Measurements from ENCODE around the gene SUPT3H.

SUPT3H gene

GRCh38 chr6:44851176-44851575 is 526.6 kb downstream of the SUPT3H start:
- Histone ChIP-seq H3K4me3 (ENCODE audit: low read depth, low read length) (no peak overlapping the region), H3K4me1 (ENCODE audit: control insufficient read depth, insufficient read depth, low read length) (no peaks in the 10 kb centered on the region), H3K9ac (ENCODE audit: low read depth, low read length) (no peak overlapping the region), H3K27me3 (ENCODE audit: control insufficient read depth, insufficient read depth, low read length) (no peaks in the 10 kb centered on the region), H3K9me3 (ENCODE audit: control insufficient read depth, insufficient read depth, low read length) (no peaks in the 10 kb centered on the region), H3K36me3 (ENCODE audit: control insufficient read depth, insufficient read depth, low read length) (no peaks in the 10 kb centered on the region)

GRCh38 chr6:44850312-44850711 is 527.4 kb downstream of the SUPT3H start:
- no peak overlapping the region for H3K4me3 ChIP-seq (ENCODE audit: low read depth, low read length)
- no peaks in the 10 kb centered on the region for H3K27me3 ChIP-seq (ENCODE audit: control insufficient read depth, insufficient read depth, low read length)
- no peaks in the 10 kb centered on the region for H3K4me1 ChIP-seq (ENCODE audit: control insufficient read depth, insufficient read depth, low read length)
- H3K9ac ChIP-seq (ENCODE audit: low read depth, low read length), result no peak overlapping the region
- H3K36me3 ChIP-seq (ENCODE audit: control insufficient read depth, insufficient read depth, low read length), result no peaks in the 10 kb centered on the region
- no peaks in the 10 kb centered on the region for H3K9me3 ChIP-seq (ENCODE audit: control insufficient read depth, insufficient read depth, low read length)

GRCh38 chr6:44849806-44850205 is 527.9 kb downstream of the SUPT3H start:
- no peak overlapping the region for H3K4me3 ChIP-seq (ENCODE audit: low read depth, low read length)
- H3K4me1 ChIP-seq (ENCODE audit: control insufficient read depth, insufficient read depth, low read length), result no peaks in the 10 kb centered on the region
- H3K9me3 ChIP-seq (ENCODE audit: control insufficient read depth, insufficient read depth, low read length), result no peaks in the 10 kb centered on the region
- H3K9ac ChIP-seq (ENCODE audit: low read depth, low read length), result no peak overlapping the region
- H3K36me3 ChIP-seq (ENCODE audit: control insufficient read depth, insufficient read depth, low read length), result no peaks in the 10 kb centered on the region
- H3K27me3 ChIP-seq (ENCODE audit: control insufficient read depth, insufficient read depth, low read length), result no peaks in the 10 kb centered on the region

- H3K36me3 ChIP-seq (ENCODE audit: control insufficient read depth, insufficient read depth, low read length), result no peaks in the 10 kb centered on the region
- H3K9me3 ChIP-seq (ENCODE audit: control insufficient read depth, insufficient read depth, low read length), result no peaks in the 10 kb centered on the region
- H3K4me1 ChIP-seq (ENCODE audit: control insufficient read depth, insufficient read depth, low read length), result no peaks in the 10 kb centered on the region
- H3K27me3 ChIP-seq (ENCODE audit: control insufficient read depth, insufficient read depth, low read length), result no peaks in the 10 kb centered on the region
- no peak overlapping the region for H3K4me3 ChIP-seq (ENCODE audit: low read depth, low read length)
- H3K9ac ChIP-seq (ENCODE audit: low read depth, low read length), result no peak overlapping the region
Observed at GRCh38 chr6:44843734-44844133, 534.0 kb downstream of the SUPT3H start.

GRCh38 chr6:44842616-44843015 is 535.1 kb downstream of the SUPT3H start:
- no peaks in the 10 kb centered on the region for H3K4me1 ChIP-seq (ENCODE audit: control insufficient read depth, insufficient read depth, low read length)
- H3K9me3 ChIP-seq (ENCODE audit: control insufficient read depth, insufficient read depth, low read length), result no peaks in the 10 kb centered on the region
- no peak overlapping the region for H3K4me3 ChIP-seq (ENCODE audit: low read depth, low read length)
- H3K9ac ChIP-seq (ENCODE audit: low read depth, low read length), result no peak overlapping the region
- no peaks in the 10 kb centered on the region for H3K36me3 ChIP-seq (ENCODE audit: control insufficient read depth, insufficient read depth, low read length)
- no peaks in the 10 kb centered on the region for H3K27me3 ChIP-seq (ENCODE audit: control insufficient read depth, insufficient read depth, low read length)

- no peak overlapping the region for H3K4me3 ChIP-seq (ENCODE audit: low read depth, low read length)
- H3K9me3 ChIP-seq (ENCODE audit: control insufficient read depth, insufficient read depth, low read length), result no peaks in the 10 kb centered on the region
- H3K4me1 ChIP-seq (ENCODE audit: control insufficient read depth, insufficient read depth, low read length), result no peaks in the 10 kb centered on the region
- H3K9ac ChIP-seq (ENCODE audit: low read depth, low read length), result no peak overlapping the region
- no peaks in the 10 kb centered on the region for H3K27me3 ChIP-seq (ENCODE audit: control insufficient read depth, insufficient read depth, low read length)
- no peaks in the 10 kb centered on the region for H3K36me3 ChIP-seq (ENCODE audit: control insufficient read depth, insufficient read depth, low read length)
Observed at GRCh38 chr6:44841829-44842228, 535.9 kb downstream of the SUPT3H start.

- H3K9me3 ChIP-seq (ENCODE audit: control insufficient read depth, insufficient read depth, low read length), result no peaks in the 10 kb centered on the region
- H3K36me3 ChIP-seq (ENCODE audit: control insufficient read depth, insufficient read depth, low read length), result no peaks in the 10 kb centered on the region
- no peaks in the 10 kb centered on the region for H3K27me3 ChIP-seq (ENCODE audit: control insufficient read depth, insufficient read depth, low read length)
- no peak overlapping the region for H3K4me3 ChIP-seq (ENCODE audit: low read depth, low read length)
- H3K4me1 ChIP-seq (ENCODE audit: control insufficient read depth, insufficient read depth, low read length), result no peaks in the 10 kb centered on the region
- no peak overlapping the region for H3K9ac ChIP-seq (ENCODE audit: low read depth, low read length)
Observed at GRCh38 chr6:44837741-44838140, 540.0 kb downstream of the SUPT3H start.

- Histone ChIP-seq H3K27me3 (ENCODE audit: control insufficient read depth, insufficient read depth, low read length) (no peaks in the 10 kb centered on the region), H3K36me3 (ENCODE audit: control insufficient read depth, insufficient read depth, low read length) (no peaks in the 10 kb centered on the region), H3K4me1 (ENCODE audit: control insufficient read depth, insufficient read depth, low read length) (no peaks in the 10 kb centered on the region), H3K4me3 (ENCODE audit: low read depth, low read length) (no peak overlapping the region), H3K9ac (ENCODE audit: low read depth, low read length) (no peak overlapping the region), H3K9me3 (ENCODE audit: control insufficient read depth, insufficient read depth, low read length) (no peaks in the 10 kb centered on the region)
Observed at GRCh38 chr6:44837255-44837654, 540.5 kb downstream of the SUPT3H start.

GRCh38 chr6:44833248-44833647 is 544.5 kb downstream of the SUPT3H start:
- Histone ChIP-seq H3K36me3 (ENCODE audit: control insufficient read depth, insufficient read depth, low read length) (no peaks in the 10 kb centered on the region), H3K4me1 (ENCODE audit: control insufficient read depth, insufficient read depth, low read length) (peaks cover 8% of the 10 kb centered on the region), H3K9me3 (ENCODE audit: control insufficient read depth, insufficient read depth, low read length) (no peaks in the 10 kb centered on the region), H3K9ac (ENCODE audit: low read depth, low read length) (no peak overlapping the region), H3K27me3 (ENCODE audit: control insufficient read depth, insufficient read depth, low read length) (no peaks in the 10 kb centered on the region), H3K4me3 (ENCODE audit: low read depth, low read length) (no peak overlapping the region)

- Histone ChIP-seq H3K36me3 (ENCODE audit: control insufficient read depth, insufficient read depth, low read length) (no peaks in the 10 kb centered on the region), H3K9ac (ENCODE audit: low read depth, low read length) (no peak overlapping the region), H3K27me3 (ENCODE audit: control insufficient read depth, insufficient read depth, low read length) (no peaks in the 10 kb centered on the region), H3K4me1 (ENCODE audit: control insufficient read depth, insufficient read depth, low read length) (peaks cover 8% of the 10 kb centered on the region), H3K4me3 (ENCODE audit: low read depth, low read length) (no peak overlapping the region), H3K9me3 (ENCODE audit: control insufficient read depth, insufficient read depth, low read length) (no peaks in the 10 kb centered on the region)
Observed at GRCh38 chr6:44831002-44831610, 546.6 kb downstream of the SUPT3H start.

GRCh38 chr6:44829836-44830235 is 547.9 kb downstream of the SUPT3H start:
- Histone ChIP-seq H3K9ac (ENCODE audit: low read depth, low read length) (no peak overlapping the region), H3K9me3 (ENCODE audit: control insufficient read depth, insufficient read depth, low read length) (no peaks in the 10 kb centered on the region), H3K4me1 (ENCODE audit: control insufficient read depth, insufficient read depth, low read length) (peaks cover 8% of the 10 kb centered on the region)

GRCh38 chr6:44828780-44829179 is 549.0 kb downstream of the SUPT3H start:
- no peak overlapping the region for H3K9ac ChIP-seq (ENCODE audit: low read depth, low read length)
- H3K9me3 ChIP-seq (ENCODE audit: control insufficient read depth, insufficient read depth, low read length), result no peaks in the 10 kb centered on the region
- no peak overlapping the region for H3K4me3 ChIP-seq (ENCODE audit: low read depth, low read length)

More at GRCh38 chr6:44829836-44830235, 547.9 kb downstream of the SUPT3H start:
- Histone ChIP-seq H3K27me3 (ENCODE audit: control insufficient read depth, insufficient read depth, low read length) (no peaks in the 10 kb centered on the region), H3K4me3 (ENCODE audit: low read depth, low read length) (no peak overlapping the region), H3K36me3 (ENCODE audit: control insufficient read depth, insufficient read depth, low read length) (no peaks in the 10 kb centered on the region)

More at GRCh38 chr6:44828780-44829179, 549.0 kb downstream of the SUPT3H start:
- Histone ChIP-seq H3K4me1 (ENCODE audit: control insufficient read depth, insufficient read depth, low read length) (peaks cover 11% of the 10 kb centered on the region), H3K36me3 (ENCODE audit: control insufficient read depth, insufficient read depth, low read length) (no peaks in the 10 kb centered on the region), H3K27me3 (ENCODE audit: control insufficient read depth, insufficient read depth, low read length) (no peaks in the 10 kb centered on the region)

Measured in iPS-15b (cell line).